Naive thymus-derived CD4-positive, alpha-beta T cell (primary cell): ENCODE results near the gene FXR1. TPM values are rescaled to one million over a fixed set of nuclear protein-coding genes. Genes with fewer than 3 reads are reported as not detected.

Experiments used
- ATAC-seq: fragments of 150-1000 bp; cut with Tn5 transposase; 2 replicates; pipeline ENCODE4 v1.10.0; 2021; ENCODE audit warnings: mild to moderate bottlenecking, moderate library complexity
- CTCF ChIA-PET: fragments of 350-600 bp; sonication (Branson Sonifier 250); formaldehyde crosslinking; loops from one replicate; lab custom pipeline; 2021; ENCODE audit warnings: antibody characterized with exemption; lab: Charles Lee
- POLR2A ChIA-PET: fragments of 350-600 bp; sonication (Branson Sonifier 250); formaldehyde crosslinking; loops from one replicate; lab custom pipeline; 2021; ENCODE audit warnings: antibody characterized with exemption, inconsistent platforms; lab: Charles Lee
- DNase-seq, 9 donors: peaks; one replicate each; pipeline versions ENCODE4 v3.0.0 to v3.0.0-alpha.2; 2020 to 2022; ENCODE audit warnings: mixed read lengths in 1 of 9
- H3K27ac ChIP-seq: one replicate; pipeline ENCODE4 v1.7.0; 2013; ENCODE audit warnings: mild to moderate bottlenecking, low read depth, low read length, moderate library complexity
- H3K27me3 ChIP-seq, 2 donors: one replicate each; pipeline ENCODE4 v1.7.0; 2013; ENCODE audit warnings: low read length in 2 of 2, mild to moderate bottlenecking in 2 of 2, moderate library complexity in 2 of 2; ENCODE audit not compliant: control insufficient read depth in 2 of 2, insufficient read depth in 2 of 2
- H3K36me3 ChIP-seq, 3 experiments: 1 replicate in 2 of 3; 2 replicates in 1 of 3; pipeline ENCODE4 v1.7.0; 2013; ENCODE audit warnings: low read length in 3 of 3, mild to moderate bottlenecking in 3 of 3, moderate library complexity in 1 of 3; ENCODE audit not compliant: insufficient read depth in 3 of 3, control insufficient read depth in 2 of 3
- H3K4me1 ChIP-seq, 2 donors: one replicate each; pipeline ENCODE4 v1.7.0; 2013; ENCODE audit warnings: low read length in 2 of 2, mild to moderate bottlenecking in 2 of 2, moderate library complexity in 1 of 2; ENCODE audit not compliant: control insufficient read depth in 2 of 2, insufficient read depth in 2 of 2
- H3K4me3 ChIP-seq: 2 replicates; pipeline ENCODE4 v1.7.0; 2013; ENCODE audit warnings: mild to moderate bottlenecking, low read length
- H3K9me3 ChIP-seq, 3 experiments: 1 replicate in 2 of 3; 2 replicates in 1 of 3; pipeline ENCODE4 v1.7.0; 2013; ENCODE audit warnings: low read length in 3 of 3; ENCODE audit not compliant: control insufficient read depth in 2 of 3
- H3K27ac Mint-ChIP-seq, 9 donors: one replicate each; pipeline ENCODE4 v1.8.0; 2020 to 2022; ENCODE audit warnings: mixed read lengths in 9 of 9, mild to moderate bottlenecking in 8 of 9, moderate library complexity in 5 of 9, inconsistent platforms in 2 of 9
- H3K27me3 Mint-ChIP-seq, 5 donors: one replicate each; pipeline ENCODE4 v1.8.0; 2021 to 2022; ENCODE audit warnings: mixed read lengths in 5 of 5, mild to moderate bottlenecking in 1 of 5
- H3K36me3 Mint-ChIP-seq, 5 donors: one replicate each; pipeline ENCODE4 v1.8.0; 2020 to 2022; ENCODE audit warnings: mixed read lengths in 5 of 5, mild to moderate bottlenecking in 3 of 5, inconsistent platforms in 1 of 5
- H3K4me1 Mint-ChIP-seq, 7 donors: one replicate each; pipeline ENCODE4 v1.8.0; 2020 to 2022; ENCODE audit warnings: mixed read lengths in 7 of 7, mild to moderate bottlenecking in 3 of 7, inconsistent platforms in 1 of 7
- H3K4me3 Mint-ChIP-seq, 10 donors: one replicate each; pipeline ENCODE4 v1.8.0; 2020 to 2022; ENCODE audit warnings: mild to moderate bottlenecking in 10 of 10, mixed read lengths in 10 of 10, moderate library complexity in 6 of 10, inconsistent platforms in 2 of 10
- H3K9me3 Mint-ChIP-seq, 11 donors: one replicate each; pipeline ENCODE4 v1.8.0; 2020 to 2022; ENCODE audit warnings: mixed read lengths in 11 of 11, mild to moderate bottlenecking in 4 of 11, inconsistent platforms in 1 of 11, moderate library complexity in 1 of 11
- intact Hi-C, 2 donors: fragments of 100-400 bp; cut with micrococcal nuclease; formaldehyde crosslinking; loops; one replicate each; pipeline ENCODE4 v1.15.1; 2023
- polyA plus RNA-seq, 2 donors: library from polyadenylated mRNA; unstranded; fragments of 300-500 nt; fragmentation: Illumina TruSeq; gene quantifications; one replicate each; pipeline ENCODE4 v1.2.3, GENCODE V29; 2021
- total RNA-seq, 6 experiments: library from RNA in 5 of 6; stranded (reverse) in 5 of 6; gene quantifications; 1 replicate in 5 of 6; 2 replicates in 1 of 6; pipeline ENCODE4 v1.2.3 and lab custom pipeline; 2021 to 2026

FXR1 gene
- total and polyA plus RNA-seq, 7 experiments from 2014 or later = 53.0 to 151 (median 124) TPM

DNA sequence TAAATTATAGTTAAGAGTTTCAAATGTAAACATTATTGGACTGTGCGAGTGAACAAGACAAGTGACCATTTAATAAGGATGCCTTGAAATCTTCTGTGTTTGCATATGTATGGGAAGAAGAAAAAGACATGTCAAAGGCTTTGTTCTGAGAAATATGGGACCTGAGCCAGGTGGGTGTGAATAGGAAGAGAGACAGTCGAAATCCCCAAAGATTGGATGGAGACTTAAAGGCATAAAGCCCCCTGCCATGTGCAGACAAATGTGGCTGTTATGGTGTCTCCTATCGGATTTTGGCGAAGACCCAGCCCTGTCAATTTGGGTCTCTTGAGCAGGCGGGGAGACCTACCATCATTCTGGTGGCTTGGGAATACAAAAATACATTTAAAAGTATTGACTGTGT is 16.9 kb downstream of the FXR1 start:
- POLR2A ChIA-PET = no interaction called here
- no peaks in the 10 kb centered on the region for H3K9me3 Mint-ChIP-seq
- H3K4me3 Mint-ChIP-seq = peak overlapping the region in 3 of 10 donors; percentile 16 to 53 (median 45)
- Histone ChIP-seq H3K36me3 (no peaks in the 10 kb centered on the region), H3K4me1 (peaks cover 8 to 15% of the 10 kb centered on the region in 2 donors), H3K27ac (no peak overlapping the region), H3K9me3 (no peaks in the 10 kb centered on the region), H3K27me3 (no peaks in the 10 kb centered on the region), H3K4me3 (no peak overlapping the region)
- H3K27ac Mint-ChIP-seq = peak overlapping the region in 7 of 9 donors; percentile 4 to 80 (median 44)
- H3K36me3 Mint-ChIP-seq = peaks cover 0 to 18% (median 5%) of the 10 kb centered on the region in 5 donors
- H3K4me1 Mint-ChIP-seq = peaks cover 33 to 92% (median 81%) of the 10 kb centered on the region in 7 donors
- no peak for ATAC-seq
- no peak for DNase-seq
- CTCF ChIA-PET = no interaction called here
- intact Hi-C loops = no loop called here
- H3K27me3 Mint-ChIP-seq = no peaks in the 10 kb centered on the region

DNA sequence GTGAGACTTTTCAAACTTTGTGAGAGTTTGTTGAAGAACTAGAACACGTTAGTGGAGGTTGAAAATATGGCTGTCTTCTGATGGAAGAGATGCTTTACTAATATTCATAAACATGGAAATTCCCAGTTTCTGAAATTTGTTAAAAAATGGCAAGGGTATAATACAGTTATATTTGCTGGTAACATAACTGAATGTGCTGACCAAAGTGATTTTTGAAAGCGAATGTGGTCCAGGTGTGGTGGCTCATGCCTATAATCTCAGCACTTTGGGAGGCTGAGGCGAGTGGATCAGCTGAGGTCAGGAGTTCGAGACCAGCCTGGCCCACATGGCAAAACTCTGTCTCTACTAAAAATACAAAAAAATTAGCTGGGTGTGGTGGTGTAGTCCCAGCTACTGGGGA is 18.1 kb downstream of the FXR1 start:
- Mint-ChIP-seq H3K4me3 (peak overlapping the region in 5 of 10 donors; percentile 32 to 56 (median 53)), H3K9me3 (no peaks in the 10 kb centered on the region), H3K36me3 (peaks cover 0 to 22% (median 12%) of the 10 kb centered on the region in 5 donors), H3K27me3 (no peaks in the 10 kb centered on the region), H3K27ac (peak overlapping the region in 6 of 9 donors; percentile 15 to 81 (median 70)), H3K4me1 (peaks cover 26 to 80% (median 74%) of the 10 kb centered on the region in 7 donors)
- ChIA-PET POLR2A (no interaction called here), CTCF (no interaction called here)
- H3K36me3 ChIP-seq = no peaks in the 10 kb centered on the region
- no peaks in the 10 kb centered on the region for H3K27me3 ChIP-seq
- H3K9me3 ChIP-seq = no peaks in the 10 kb centered on the region
- H3K4me3 ChIP-seq = no peak overlapping the region
- H3K4me1 ChIP-seq = peaks cover 5 to 15% of the 10 kb centered on the region in 2 donors
- ATAC-seq (no peak), DNase-seq (no peak)
- no peak overlapping the region for H3K27ac ChIP-seq
- intact Hi-C loops = no loop called here

DNA sequence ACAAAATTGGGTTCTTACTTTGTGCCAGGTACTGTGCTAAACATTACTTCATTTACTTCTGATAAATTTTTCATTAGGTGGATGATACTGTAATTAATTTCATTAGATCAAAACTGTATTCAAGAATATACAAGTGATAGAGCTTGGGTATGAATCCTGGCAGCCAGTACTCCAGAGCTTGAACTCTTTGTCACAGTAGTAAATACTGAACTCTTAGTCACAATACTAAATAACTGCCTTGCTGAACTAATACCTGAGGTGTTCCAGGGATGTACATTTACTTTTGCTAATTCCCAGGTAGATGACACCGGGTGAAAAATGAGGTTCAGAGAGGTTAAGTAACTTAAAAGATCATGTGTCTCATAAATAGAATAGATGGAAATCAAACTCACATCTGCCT is 20.3 kb downstream of the FXR1 start:
- POLR2A ChIA-PET = no interaction called here
- no peak overlapping the region for H3K27ac ChIP-seq
- Mint-ChIP-seq H3K27ac (peak overlapping the region in 3 of 9 donors; percentile 1 to 71 (median 24)), H3K4me3 (no peak overlapping the region), H3K36me3 (peaks cover 0 to 30% (median 13%) of the 10 kb centered on the region in 5 donors), H3K27me3 (no peaks in the 10 kb centered on the region), H3K4me1 (peaks cover 21 to 63% (median 55%) of the 10 kb centered on the region in 7 donors), H3K9me3 (no peaks in the 10 kb centered on the region)
- H3K9me3 ChIP-seq = no peaks in the 10 kb centered on the region
- no peaks in the 10 kb centered on the region for H3K27me3 ChIP-seq
- DNase-seq = no peak
- intact Hi-C loops = no loop called here
- peaks cover 0 to 7% (median 0%) of the 10 kb centered on the region in 3 experiments for H3K36me3 ChIP-seq
- H3K4me3 ChIP-seq = no peak overlapping the region
- no peak for ATAC-seq
- CTCF ChIA-PET = no interaction called here
- peaks cover 0 to 6% of the 10 kb centered on the region in 2 donors for H3K4me1 ChIP-seq

DNA sequence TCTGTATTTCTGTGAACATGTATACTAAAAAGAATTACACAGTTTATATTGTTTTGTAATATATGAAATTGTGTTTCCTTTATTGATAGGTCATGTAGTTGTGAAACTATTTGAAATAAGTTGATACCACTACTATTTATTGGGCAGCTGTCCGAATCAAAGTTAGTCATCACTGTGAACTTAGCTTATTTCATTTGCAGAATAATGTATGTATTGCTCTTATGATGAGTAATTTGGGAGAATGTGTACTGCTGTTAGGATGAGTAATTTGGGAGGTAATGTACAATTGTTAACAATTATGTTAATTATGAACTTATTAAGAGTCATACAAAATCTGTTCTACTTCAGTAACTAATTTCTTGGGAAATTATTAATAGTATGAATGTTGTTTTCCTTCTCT is 22.2 kb downstream of the FXR1 start:
- intact Hi-C loops = no loop called here
- Mint-ChIP-seq H3K9me3 (no peaks in the 10 kb centered on the region), H3K4me1 (peaks cover 15 to 48% (median 40%) of the 10 kb centered on the region in 7 donors), H3K36me3 (peaks cover 0 to 29% (median 14%) of the 10 kb centered on the region in 5 donors), H3K27me3 (no peaks in the 10 kb centered on the region), H3K4me3 (no peak overlapping the region), H3K27ac (no peak overlapping the region)
- H3K36me3 ChIP-seq = peaks cover 0 to 7% (median 0%) of the 10 kb centered on the region in 3 experiments
- DNase-seq (no peak), ATAC-seq (no peak)
- H3K4me1 ChIP-seq = peaks cover 0 to 6% of the 10 kb centered on the region in 2 donors
- H3K27ac ChIP-seq = no peak overlapping the region
- H3K4me3 ChIP-seq = no peak overlapping the region
- ChIA-PET POLR2A (interaction anchor here (1.3 kb wide), 1 partner anchor 22 kb away, joined by 4 read pairs; the partner anchor contains the start of gene FXR1), CTCF (interaction anchor here (0.5 kb wide), 1 partner anchor 257 kb away, joined by 3 read pairs; no protein-coding TSS in a partner anchor)
- H3K27me3 ChIP-seq = no peaks in the 10 kb centered on the region
- no peaks in the 10 kb centered on the region for H3K9me3 ChIP-seq

DNA sequence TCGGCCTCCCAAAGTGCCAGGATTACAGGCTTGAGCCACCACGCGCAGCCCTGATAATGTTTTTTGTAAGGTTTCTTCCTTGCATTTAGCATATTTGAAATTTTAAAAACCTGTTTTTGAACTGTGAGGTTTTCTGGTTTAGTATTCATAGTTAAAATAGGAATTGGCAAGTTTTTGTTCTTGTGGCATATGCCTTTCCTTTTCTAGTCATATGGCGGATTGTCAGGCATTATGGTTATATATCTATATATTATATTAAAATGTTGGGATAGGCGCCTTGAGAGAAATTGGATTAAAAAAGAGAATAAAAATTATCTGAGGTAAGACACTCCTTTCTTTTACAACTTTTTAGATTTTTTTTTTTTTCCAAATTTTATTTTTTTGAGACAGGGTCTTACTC is 28.4 kb downstream of the FXR1 start:
- intact Hi-C loops = no loop called here
- Mint-ChIP-seq H3K27me3 (no peaks in the 10 kb centered on the region), H3K27ac (no peak overlapping the region), H3K36me3 (peaks cover 0 to 47% (median 24%) of the 10 kb centered on the region in 5 donors), H3K4me3 (no peak overlapping the region), H3K4me1 (peaks cover 0 to 20% (median 14%) of the 10 kb centered on the region in 7 donors), H3K9me3 (no peaks in the 10 kb centered on the region)
- no peak for ATAC-seq
- no peak overlapping the region for H3K4me3 ChIP-seq
- H3K27ac ChIP-seq = no peak overlapping the region
- no peaks in the 10 kb centered on the region for H3K27me3 ChIP-seq
- no peaks in the 10 kb centered on the region for H3K9me3 ChIP-seq
- DNase-seq = no peak
- ChIA-PET POLR2A (no interaction called here), CTCF (no interaction called here)
- H3K4me1 ChIP-seq = no peaks in the 10 kb centered on the region
- H3K36me3 ChIP-seq = peaks cover 0 to 14% (median 0%) of the 10 kb centered on the region in 3 experiments

DNA sequence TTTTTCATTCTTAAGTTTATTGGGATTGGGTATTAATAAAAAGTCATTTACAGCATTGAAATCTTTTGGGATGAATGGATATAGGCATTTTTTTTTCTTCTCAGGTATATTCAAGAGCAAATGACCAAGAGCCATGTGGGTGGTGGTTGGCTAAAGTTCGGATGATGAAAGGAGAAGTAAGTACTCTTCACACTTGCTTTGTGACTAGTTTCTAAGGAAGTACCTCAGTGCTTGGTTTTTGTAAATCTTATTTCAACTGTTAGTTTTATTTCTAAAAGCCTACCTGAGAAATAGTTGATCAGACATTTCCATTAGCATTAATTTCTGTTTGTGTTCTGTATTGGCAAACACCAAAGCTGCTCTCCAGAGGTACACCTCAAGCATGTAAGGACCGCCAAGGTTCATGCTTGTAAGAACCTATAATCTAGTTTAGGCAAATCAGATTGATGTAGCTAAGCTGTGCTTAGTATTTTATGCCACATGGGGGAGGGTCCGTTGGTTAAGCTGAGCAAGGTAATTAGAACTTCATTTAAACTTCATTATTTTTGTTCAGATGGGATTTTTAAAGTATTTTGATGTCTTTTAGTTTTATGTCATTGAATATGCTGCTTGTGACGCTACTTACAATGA is 35.4 kb downstream of the FXR1 start:
- Histone ChIP-seq H3K9me3 (no peaks in the 10 kb centered on the region), H3K27ac (no peak overlapping the region), H3K27me3 (no peaks in the 10 kb centered on the region), H3K4me3 (no peak overlapping the region), H3K36me3 (peaks cover 4 to 47% (median 32%) of the 10 kb centered on the region in 3 experiments), H3K4me1 (no peaks in the 10 kb centered on the region)
- Mint-ChIP-seq H3K9me3 (no peaks in the 10 kb centered on the region), H3K4me1 (peaks cover 6 to 30% (median 16%) of the 10 kb centered on the region in 7 donors), H3K27me3 (no peaks in the 10 kb centered on the region), H3K36me3 (peaks cover 3 to 57% (median 24%) of the 10 kb centered on the region in 5 donors), H3K4me3 (no peak overlapping the region), H3K27ac (peak overlapping the region in 2 of 9 donors; percentile 32 to 49)
- DNase-seq = no peak
- ChIA-PET CTCF (no interaction called here), POLR2A (no interaction called here)
- intact Hi-C loops = no loop called here
- ATAC-seq = no peak
